GM12878 (cell line): ENCODE results near the gene MAPKBP1. TPM values are rescaled to one million over a fixed set of nuclear protein-coding genes. Genes with fewer than 3 reads are reported as not detected.

Experiments used
- NFIC ChIP-seq: IDR thresholded peaks from 2 replicates; pipeline ENCODE4 v1.6.1; 2012; ENCODE audit warnings: low read depth, mild to moderate bottlenecking, inconsistent platforms, low read length, moderate library complexity
- STAT1 ChIP-seq: fragments of 450-650 bp; conservative IDR thresholded peaks from 2 replicates; pipeline ENCODE4 v1.6.1; 2014; ENCODE audit warnings: antibody characterized with exemption, mild to moderate bottlenecking
- STAT3 ChIP-seq: IDR thresholded peaks from 2 replicates; pipeline ENCODE4 v1.6.1; 2011; ENCODE audit warnings: low read depth, low read length, improper control_type of control experiment
- polyA plus RNA-seq, 11 experiments: library from polyadenylated mRNA; depleted of rRNA in 4 of 11; unstranded in 6 of 11; stranded (reverse) in 5 of 11; fragments of >200 nt; fragmentation: Nextera tagmentation in 4 of 11; fragmentation: Illumina TruSeq in 1 of 11; extraction: Ambion mirVana in 4 of 11; extraction: Trizol in 1 of 11; gene quantifications; 1 replicate in 1 of 11; 2 replicates in 10 of 11; pipeline versions ENCODE4 v1.2.1 to v1.2.3, GENCODE V29; 2011 to 2016; ENCODE audit warnings: inconsistent platforms in 2 of 11, missing spikeins in 2 of 11, low read depth in 1 of 11
- total RNA-seq, 4 experiments: library from RNA; depleted of rRNA in 3 of 4; stranded (reverse); fragments of >200 nt in 3 of 4; fragmentation: Illumina TruSeq in 1 of 4; extraction: Trizol in 1 of 4; gene quantifications; 2 replicates each; pipeline versions ENCODE4 v1.2.1 to v1.2.3, GENCODE V29; 2013 to 2021
- TF ChIP-seq, protein P1 (sequence below): IDR thresholded peaks from 2 replicates; pipeline ENCODE4 v1.6.1; 2012; ENCODE audit warnings: improper control_type of control experiment, low read depth, low read length; ENCODE audit not compliant: insufficient replicate concordance
- TF ChIP-seq, protein P2 (sequence below): fragments of 450-650 bp; IDR thresholded peaks from 2 replicates; pipeline ENCODE4 v1.6.1; 2017; ENCODE audit warnings: mild to moderate bottlenecking, low read depth, inconsistent platforms; ENCODE audit not compliant: poor library complexity, severe bottlenecking

MAPKBP1 gene
- total and polyA plus RNA-seq, 10 of the 15 experiments (the other 5 are each of a cell fraction or from before 2014, with no cell fraction given), result 0.44 to 19.0 (median 7.3) TPM

DNA sequence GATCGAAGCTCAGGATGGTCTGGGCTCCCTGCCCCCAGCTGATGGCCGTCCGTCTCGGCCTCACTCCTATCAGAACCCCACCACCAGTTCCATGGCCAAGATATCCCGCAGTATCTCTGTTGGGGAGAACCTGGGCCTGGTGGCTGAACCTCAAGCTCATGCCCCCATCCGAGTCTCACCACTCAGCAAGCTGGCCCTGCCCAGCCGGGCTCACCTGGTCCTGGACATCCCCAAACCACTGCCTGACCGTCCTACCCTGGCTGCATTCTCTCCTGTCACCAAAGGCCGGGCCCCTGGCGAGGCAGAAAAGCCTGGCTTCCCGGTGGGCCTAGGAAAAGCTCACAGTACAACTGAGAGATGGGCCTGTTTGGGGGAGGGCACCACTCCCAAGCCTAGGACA lies 49.2 kb downstream of the MAPKBP1 start (continued):
- TF ChIP-seq, protein P1, sequence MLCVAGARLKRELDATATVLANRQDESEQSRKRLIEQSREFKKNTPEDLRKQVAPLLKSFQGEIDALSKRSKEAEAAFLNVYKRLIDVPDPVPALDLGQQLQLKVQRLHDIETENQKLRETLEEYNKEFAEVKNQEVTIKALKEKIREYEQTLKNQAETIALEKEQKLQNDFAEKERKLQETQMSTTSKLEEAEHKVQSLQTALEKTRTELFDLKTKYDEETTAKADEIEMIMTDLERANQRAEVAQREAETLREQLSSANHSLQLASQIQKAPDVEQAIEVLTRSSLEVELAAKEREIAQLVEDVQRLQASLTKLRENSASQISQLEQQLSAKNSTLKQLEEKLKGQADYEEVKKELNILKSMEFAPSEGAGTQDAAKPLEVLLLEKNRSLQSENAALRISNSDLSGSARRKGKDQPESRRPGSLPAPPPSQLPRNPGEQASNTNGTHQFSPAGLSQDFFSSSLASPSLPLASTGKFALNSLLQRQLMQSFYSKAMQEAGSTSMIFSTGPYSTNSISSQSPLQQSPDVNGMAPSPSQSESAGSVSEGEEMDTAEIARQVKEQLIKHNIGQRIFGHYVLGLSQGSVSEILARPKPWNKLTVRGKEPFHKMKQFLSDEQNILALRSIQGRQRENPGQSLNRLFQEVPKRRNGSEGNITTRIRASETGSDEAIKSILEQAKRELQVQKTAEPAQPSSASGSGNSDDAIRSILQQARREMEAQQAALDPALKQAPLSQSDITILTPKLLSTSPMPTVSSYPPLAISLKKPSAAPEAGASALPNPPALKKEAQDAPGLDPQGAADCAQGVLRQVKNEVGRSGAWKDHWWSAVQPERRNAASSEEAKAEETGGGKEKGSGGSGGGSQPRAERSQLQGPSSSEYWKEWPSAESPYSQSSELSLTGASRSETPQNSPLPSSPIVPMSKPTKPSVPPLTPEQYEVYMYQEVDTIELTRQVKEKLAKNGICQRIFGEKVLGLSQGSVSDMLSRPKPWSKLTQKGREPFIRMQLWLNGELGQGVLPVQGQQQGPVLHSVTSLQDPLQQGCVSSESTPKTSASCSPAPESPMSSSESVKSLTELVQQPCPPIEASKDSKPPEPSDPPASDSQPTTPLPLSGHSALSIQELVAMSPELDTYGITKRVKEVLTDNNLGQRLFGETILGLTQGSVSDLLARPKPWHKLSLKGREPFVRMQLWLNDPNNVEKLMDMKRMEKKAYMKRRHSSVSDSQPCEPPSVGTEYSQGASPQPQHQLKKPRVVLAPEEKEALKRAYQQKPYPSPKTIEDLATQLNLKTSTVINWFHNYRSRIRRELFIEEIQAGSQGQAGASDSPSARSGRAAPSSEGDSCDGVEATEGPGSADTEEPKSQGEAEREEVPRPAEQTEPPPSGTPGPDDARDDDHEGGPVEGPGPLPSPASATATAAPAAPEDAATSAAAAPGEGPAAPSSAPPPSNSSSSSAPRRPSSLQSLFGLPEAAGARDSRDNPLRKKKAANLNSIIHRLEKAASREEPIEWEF, result no peak
- no peak for TF ChIP-seq STAT1
- TF ChIP-seq NFIC, result no peak
- no peak for TF ChIP-seq STAT3
- TF ChIP-seq, protein P2, sequence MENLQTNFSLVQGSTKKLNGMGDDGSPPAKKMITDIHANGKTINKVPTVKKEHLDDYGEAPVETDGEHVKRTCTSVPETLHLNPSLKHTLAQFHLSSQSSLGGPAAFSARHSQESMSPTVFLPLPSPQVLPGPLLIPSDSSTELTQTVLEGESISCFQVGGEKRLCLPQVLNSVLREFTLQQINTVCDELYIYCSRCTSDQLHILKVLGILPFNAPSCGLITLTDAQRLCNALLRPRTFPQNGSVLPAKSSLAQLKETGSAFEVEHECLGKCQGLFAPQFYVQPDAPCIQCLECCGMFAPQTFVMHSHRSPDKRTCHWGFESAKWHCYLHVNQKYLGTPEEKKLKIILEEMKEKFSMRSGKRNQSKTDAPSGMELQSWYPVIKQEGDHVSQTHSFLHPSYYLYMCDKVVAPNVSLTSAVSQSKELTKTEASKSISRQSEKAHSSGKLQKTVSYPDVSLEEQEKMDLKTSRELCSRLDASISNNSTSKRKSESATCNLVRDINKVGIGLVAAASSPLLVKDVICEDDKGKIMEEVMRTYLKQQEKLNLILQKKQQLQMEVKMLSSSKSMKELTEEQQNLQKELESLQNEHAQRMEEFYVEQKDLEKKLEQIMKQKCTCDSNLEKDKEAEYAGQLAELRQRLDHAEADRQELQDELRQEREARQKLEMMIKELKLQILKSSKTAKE, result no peak
